HepG2 (cell line): ENCODE measurements around the gene SMARCC1. TPM values are rescaled to one million over a fixed set of nuclear protein-coding genes. Genes with fewer than 3 reads are reported as not detected.
A peak's percentile ranks its signal among the peaks of the same experiment; 100 is the strongest.

ENCODE experiments used
- ATAC-seq: fragments of 200-7000 bp; cut with Tn5 transposase; 3 replicates; pipeline ENCODE4 v1.9.1; 2020; ENCODE audit warnings: mild to moderate bottlenecking, moderate library complexity
- BruUV-seq: library from RNA; stranded (reverse); fragments of 400-500 nt; replicated peaks from 2 replicates; lab custom pipeline; 2021; lab: Mats Ljungman, UMichigan
- CTCF ChIA-PET: fragments of 300-600 bp; formaldehyde crosslinking; extraction: SDS; loops from one replicate; lab custom pipeline; 2021; ENCODE audit warnings: low total read pairs, inconsistent platforms, low intra/inter-chr PET ratio; lab: Yijun Ruan, JAX
- POLR2A ChIA-PET: fragments of 350-600 bp; sonication (Branson Sonifier 250); formaldehyde crosslinking; loops from one replicate; lab custom pipeline; 2020; ENCODE audit warnings: antibody characterized with exemption, inconsistent platforms; lab: Yijun Ruan, JAX
- DNase-seq: peaks from one replicate; pipeline ENCODE4 v3.0.0-alpha.2; 2015; ENCODE audit warnings: low spot score
- FAIRE-seq: peaks from 3 replicates; lab custom pipeline; 2011; peaks lifted over from hg19 to GRCh38; lab: Jason Lieb, UNC
- H2AFZ ChIP-seq: one replicate; pipeline ENCODE4 v1.6.1; 2011; ENCODE audit warnings: low read length, inconsistent platforms
- H3K27ac ChIP-seq: fragments of 300-600 bp; 3 replicates; pipeline ENCODE4 v1.8.0; 2011; ENCODE audit warnings: mixed run types, mild to moderate bottlenecking, mixed read lengths, low read length, inconsistent platforms; ENCODE audit not compliant: insufficient read depth; ENCODE audit errors: extremely low read length
- H3K27me3 ChIP-seq, 2 experiments: fragments of 200-600 bp in 1 of 2; 2 replicates in 1 of 2; 3 replicates in 1 of 2; pipeline versions ENCODE4 v1.6.0 to v1.8.0; 2011; ENCODE audit warnings: low read length in 2 of 2, mild to moderate bottlenecking in 2 of 2, moderate library complexity in 2 of 2, inconsistent platforms in 1 of 2; ENCODE audit not compliant: insufficient read depth in 2 of 2, control insufficient read depth in 1 of 2
- H3K36me3 ChIP-seq, 2 experiments: fragments of 200-600 bp in 1 of 2; replicated peaks in 1 of 2; 2 replicates in 1 of 2; 3 replicates in 1 of 2; pipeline versions ENCODE4 v1.5.1 to v1.8.0; 2011; ENCODE audit warnings: low read length in 2 of 2, inconsistent platforms in 1 of 2; ENCODE audit not compliant: insufficient read depth in 2 of 2, control insufficient read depth in 1 of 2
- H3K4me1 ChIP-seq: 2 replicates; pipeline ENCODE4 v1.5.1; 2012; ENCODE audit warnings: low read length, inconsistent platforms; ENCODE audit not compliant: insufficient read depth
- H3K4me2 ChIP-seq: 2 replicates; pipeline ENCODE4 v1.6.0; 2011; ENCODE audit warnings: low read depth, low read length, inconsistent platforms
- H3K4me3 ChIP-seq, 3 experiments: fragments of 200-600 bp in 1 of 3; sonication (generic), shearing (Covaris generic) in 1 of 3; replicated peaks in 1 of 3; 2 replicates each; pipeline ENCODE4 v1.5.1; 2011 to 2016; ENCODE audit warnings: low read length in 3 of 3, inconsistent platforms in 2 of 3, low read depth in 2 of 3, mild to moderate bottlenecking in 2 of 3, control low read depth in 1 of 3, mixed read lengths in 1 of 3; ENCODE audit not compliant: insufficient read depth in 1 of 3
- H3K79me2 ChIP-seq: one replicate; pipeline ENCODE4 v1.6.1; 2011; ENCODE audit warnings: low read length, inconsistent platforms; ENCODE audit not compliant: insufficient read depth
- H3K9ac ChIP-seq: 2 replicates; pipeline ENCODE4 v1.6.0; 2011; ENCODE audit warnings: mild to moderate bottlenecking, low read depth, low read length, inconsistent platforms; ENCODE audit not compliant: insufficient read depth
- H3K9me3 ChIP-seq: 2 replicates; pipeline ENCODE4 v1.5.1; 2012; ENCODE audit warnings: mild to moderate bottlenecking, low read length
- H4K20me1 ChIP-seq: 2 replicates; pipeline ENCODE4 v1.6.0; 2011; ENCODE audit warnings: inconsistent platforms, mild to moderate bottlenecking, low read length, moderate library complexity; ENCODE audit not compliant: insufficient read depth
- SNAI1 ChIP-seq: sonication (generic); formaldehyde crosslinking; IDR thresholded peaks from 2 replicates; pipeline ENCODE4 v1.5.0; 2020; ENCODE audit warnings: mild to moderate bottlenecking, missing genetic modification reagents, borderline replicate concordance
- SNAPC2 ChIP-seq: sonication (generic); formaldehyde crosslinking; IDR thresholded peaks from 2 replicates; pipeline ENCODE4 v1.8.1; 2022; ENCODE audit warnings: mild to moderate bottlenecking, missing genetic modification reagents
- SNAPC4 ChIP-seq: sonication (generic); formaldehyde crosslinking; IDR thresholded peaks from 2 replicates; pipeline ENCODE4 v1.4.0; 2020; ENCODE audit warnings: mild to moderate bottlenecking, missing genetic modification reagents
- SP2 ChIP-seq: sonication (generic); formaldehyde crosslinking; IDR thresholded peaks from 2 replicates; pipeline ENCODE4 v1.5.1; 2020; ENCODE audit warnings: mild to moderate bottlenecking, missing genetic modification reagents
- THAP7 ChIP-seq: sonication (generic); formaldehyde crosslinking; IDR thresholded peaks from 2 replicates; pipeline ENCODE4 v1.8.1; 2023; ENCODE audit warnings: mild to moderate bottlenecking, missing genetic modification reagents
- TMF1 ChIP-seq: sonication (generic); formaldehyde crosslinking; IDR thresholded peaks from 2 replicates; pipeline ENCODE4 v1.8.1; 2022; ENCODE audit warnings: low read depth, missing genetic modification reagents
- ZNF124 ChIP-seq: sonication (generic); formaldehyde crosslinking; IDR thresholded peaks from 2 replicates; pipeline ENCODE4 v1.4.0; 2020; ENCODE audit warnings: missing genetic modification reagents
- ZNF234 ChIP-seq: sonication (generic); formaldehyde crosslinking; conservative IDR thresholded peaks from 2 replicates; pipeline ENCODE4 v1.5.1; 2020; ENCODE audit warnings: mild to moderate bottlenecking, missing genetic modification reagents
- ZNF317 ChIP-seq: sonication (generic); formaldehyde crosslinking; IDR thresholded peaks from 2 replicates; pipeline ENCODE4 v1.5.0; 2020; ENCODE audit warnings: mild to moderate bottlenecking, missing genetic modification reagents
- ZNF713 ChIP-seq: sonication (generic); formaldehyde crosslinking; IDR thresholded peaks from 2 replicates; pipeline ENCODE4 v1.4.0; 2020; ENCODE audit warnings: mild to moderate bottlenecking, missing genetic modification reagents
- ZSCAN22 ChIP-seq: sonication (generic); formaldehyde crosslinking; IDR thresholded peaks from 2 replicates; pipeline ENCODE4 v1.4.0; 2020; ENCODE audit warnings: mild to moderate bottlenecking, missing genetic modification reagents
- WGBS: methylation state at CpG from one replicate; pipeline ENCODE4 v1.1.6; 2017; ENCODE audit warnings: low lambda C conversion rate; 5-methylcytosine and 5-hydroxymethylcytosine counted together
- in situ Hi-C: cut with HindIII; loops from 2 replicates; pipeline ENCODE4 v1.10.0; 2017; ENCODE audit warnings: low pct_unique_long_range_greater_than_20kb; ENCODE audit not compliant: extremely low pct_ligation_motif_present
- intact Hi-C: fragments of 100-400 bp; cut with micrococcal nuclease; formaldehyde crosslinking; loops from one replicate; pipeline ENCODE4 v1.10.0; 2022; ENCODE audit not compliant: unreplicated experiment
- polyA plus RNA-seq, 8 experiments: library from polyadenylated mRNA; depleted of rRNA in 3 of 8; stranded (reverse) in 7 of 8; unstranded in 1 of 8; fragments of >200 nt; fragmentation: Illumina TruSeq in 4 of 8; extraction: Trizol in 4 of 8; gene quantifications; 2 replicates each; pipeline versions ENCODE4 v1.2.1 to v1.2.3, GENCODE V29; 2011 to 2016; ENCODE audit warnings: low read depth in 4 of 8, missing spikeins in 1 of 8, mixed read lengths in 1 of 8; ENCODE audit not compliant: insufficient read depth in 1 of 8
- total RNA-seq, 5 experiments: library from RNA; depleted of rRNA; stranded (reverse); fragments of >200 nt; fragmentation: Illumina TruSeq; extraction: Trizol; gene quantifications; 2 replicates each; pipeline ENCODE4 v1.2.3, GENCODE V29; 2016; ENCODE audit warnings: low read depth in 1 of 5

Gene SMARCC1
- total and polyA plus RNA-seq, 2 of the 13 experiments (the other 11 are each of a cell fraction or from before 2014, with no cell fraction given), result 47.9 to 58.4 TPM

DNA sequence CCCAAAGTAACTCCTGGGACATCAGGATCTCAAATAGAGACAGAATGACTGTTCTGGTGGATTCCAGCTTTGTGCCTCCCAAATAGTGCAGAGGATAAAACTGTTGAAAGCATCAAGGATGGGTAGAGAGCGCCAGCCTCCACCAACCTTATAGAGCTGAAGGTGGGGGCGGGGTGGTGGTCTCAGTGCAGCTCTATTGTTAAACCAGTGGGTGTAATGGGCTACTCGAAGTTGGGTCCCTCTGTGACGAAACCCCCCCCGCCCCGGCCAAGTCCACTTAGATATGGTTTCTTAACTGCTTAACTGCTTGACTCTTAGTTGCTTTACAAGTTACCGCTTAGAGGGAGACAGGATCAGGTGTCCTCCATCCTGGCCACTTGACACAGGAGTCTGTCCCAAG, 43.9 kb upstream of the SMARCC1 start:
- WGBS, result 0% methylated on average over 6 of the region's 7 CpGs
- Histone ChIP-seq H3K36me3 (peaks cover 11 to 26% of the 10 kb centered on the region in 2 experiments), H3K4me1 (peaks cover 22% of the 10 kb centered on the region), H3K9me3 (no peaks in the 10 kb centered on the region), H3K27ac (peak overlapping the region; percentile 73), H3K9ac (peak overlapping the region; percentile 98), H4K20me1 (no peaks in the 10 kb centered on the region; the same call in 1 of the 2 replicates), H3K4me2 (peak overlapping the region; percentile 86), H3K4me3 (peak overlapping the region; percentile 88 to 98 (median 91)), H3K79me2 (peaks cover 28% of the 10 kb centered on the region), H2AFZ (no peak overlapping the region), H3K27me3 (no peaks in the 10 kb centered on the region; a peak in 1 of 5 replicates)
- CTCF ChIA-PET, result no interaction called here
- intact Hi-C loops, result no loop called here
- POLR2A ChIA-PET, result interaction anchor here (0.6 to 3.0 kb wide), 12 partner anchors 9 to 445 kb away, joined by 4 to 14 read pairs (median 7); partner anchors contain the start of gene DHX30
- peak; percentile 63; the same call in 1 of the 2 replicates for TF ChIP-seq ZNF234 (CRISPR knock-in tag)
- 0 out of 2 replicates have a peak, but pooled peaks have one; percentile 23 for TF ChIP-seq SNAPC4
- TF ChIP-seq ZNF317 (CRISPR knock-in tag), result no peak
- 0 out of 2 replicates have a peak, but pooled peaks have one; percentile 41 for TF ChIP-seq SP2 (CRISPR knock-in tag)
- TF ChIP-seq TMF1, result no peak
- no peak for TF ChIP-seq ZNF713 (CRISPR knock-in tag)
- TF ChIP-seq THAP7, result peak; percentile 1; the same call in 1 of the 2 replicates
- TF ChIP-seq SNAPC2 (CRISPR knock-in tag), result no peak
- TF ChIP-seq ZNF124 (CRISPR knock-in tag), result 0 out of 2 replicates have a peak, but pooled peaks have one; percentile 30
- 0 out of 2 replicates have a peak, but pooled peaks have one; percentile 21 for TF ChIP-seq SNAI1
- no peak for TF ChIP-seq ZSCAN22
- BruUV-seq, result no TSS peak
- in situ Hi-C loops, result no loop called here
- FAIRE-seq (no peak), DNase-seq (no peak), ATAC-seq (no peak; the same call in 2 of the 3 replicates)
